HFFc6 (cell line): ENCODE data around the gene EYA4. TPM values are rescaled to one million over a fixed set of nuclear protein-coding genes. Genes with fewer than 3 reads are reported as not detected.

ENCODE experiments used
- DNase-seq: peaks from one replicate; pipeline ENCODE4 v3.0.0-alpha.2; 2018
- H3K27ac Mint-ChIP-seq: 2 replicates; pipeline ENCODE4 v1.8.0; 2020; ENCODE audit warnings: mild to moderate bottlenecking, mixed read lengths
- H3K27me3 Mint-ChIP-seq: 2 replicates; pipeline ENCODE4 v1.8.0; 2021; ENCODE audit warnings: mild to moderate bottlenecking, moderate library complexity, mixed read lengths; ENCODE audit not compliant: insufficient read depth
- H3K36me3 Mint-ChIP-seq: 2 replicates; pipeline ENCODE4 v1.8.0; 2021; ENCODE audit warnings: low read depth, mixed read lengths
- H3K4me1 Mint-ChIP-seq: 2 replicates; pipeline ENCODE4 v1.8.0; 2020; ENCODE audit warnings: low read depth, mixed read lengths
- H3K4me3 Mint-ChIP-seq: 2 replicates; pipeline ENCODE4 v1.8.0; 2020; ENCODE audit warnings: mild to moderate bottlenecking, moderate library complexity, mixed read lengths
- H3K9me3 Mint-ChIP-seq: 2 replicates; pipeline ENCODE4 v1.8.0; 2020; ENCODE audit warnings: mild to moderate bottlenecking, mixed read lengths
- total RNA-seq, 6 experiments: library from RNA; stranded (reverse); fragmentation: NEBNext Ultra II Directional; extraction: Animal tissue kit (Norgen Biotek cat#: 25700); gene quantifications; 2 replicates in 1 of 6; 3 replicates in 5 of 6; pipeline ENCODE4 v1.2.3, GENCODE V29; 2021
- TF ChIP-seq, protein P1 (sequence below): fragments of 200-600 bp; sonication (generic); IDR thresholded peaks from 2 replicates; pipeline ENCODE4 v1.5.0; 2021; ENCODE audit warnings: antibody characterized with exemption, mild to moderate bottlenecking

Gene EYA4
- total RNA-seq, 6 experiments from 2014 or later, result not detected

DNA sequence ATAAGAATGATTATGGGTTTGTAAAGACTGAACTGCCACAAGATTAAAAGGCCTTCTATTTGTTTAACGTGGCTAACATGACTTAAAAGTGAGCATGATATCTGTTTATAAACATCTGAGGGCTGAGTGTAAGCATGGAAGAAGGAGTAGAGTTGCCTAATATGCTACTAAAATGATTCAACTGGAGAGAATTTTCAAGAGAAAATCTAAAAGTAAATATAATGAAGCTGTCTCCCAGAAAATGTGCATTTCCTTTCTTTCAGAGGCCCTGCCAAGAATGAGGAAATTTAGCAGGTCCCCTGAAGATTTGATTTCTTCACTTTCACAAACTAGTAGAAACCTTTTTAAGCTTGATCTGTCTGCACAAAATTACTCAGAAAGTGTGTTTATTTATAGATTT is 4.2 kb upstream of the EYA4 start:
- Mint-ChIP-seq H3K9me3 (peaks cover 21% of the 10 kb centered on the region), H3K27ac (no peak overlapping the region), H3K4me1 (no peaks in the 10 kb centered on the region), H3K36me3 (no peaks in the 10 kb centered on the region), H3K27me3 (peaks cover 7% of the 10 kb centered on the region; the same call in 1 of the 2 replicates), H3K4me3 (no peak overlapping the region)
- DNase-seq, result no peak
- TF ChIP-seq, protein P1, sequence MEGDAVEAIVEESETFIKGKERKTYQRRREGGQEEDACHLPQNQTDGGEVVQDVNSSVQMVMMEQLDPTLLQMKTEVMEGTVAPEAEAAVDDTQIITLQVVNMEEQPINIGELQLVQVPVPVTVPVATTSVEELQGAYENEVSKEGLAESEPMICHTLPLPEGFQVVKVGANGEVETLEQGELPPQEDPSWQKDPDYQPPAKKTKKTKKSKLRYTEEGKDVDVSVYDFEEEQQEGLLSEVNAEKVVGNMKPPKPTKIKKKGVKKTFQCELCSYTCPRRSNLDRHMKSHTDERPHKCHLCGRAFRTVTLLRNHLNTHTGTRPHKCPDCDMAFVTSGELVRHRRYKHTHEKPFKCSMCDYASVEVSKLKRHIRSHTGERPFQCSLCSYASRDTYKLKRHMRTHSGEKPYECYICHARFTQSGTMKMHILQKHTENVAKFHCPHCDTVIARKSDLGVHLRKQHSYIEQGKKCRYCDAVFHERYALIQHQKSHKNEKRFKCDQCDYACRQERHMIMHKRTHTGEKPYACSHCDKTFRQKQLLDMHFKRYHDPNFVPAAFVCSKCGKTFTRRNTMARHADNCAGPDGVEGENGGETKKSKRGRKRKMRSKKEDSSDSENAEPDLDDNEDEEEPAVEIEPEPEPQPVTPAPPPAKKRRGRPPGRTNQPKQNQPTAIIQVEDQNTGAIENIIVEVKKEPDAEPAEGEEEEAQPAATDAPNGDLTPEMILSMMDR, result no peak

DNA sequence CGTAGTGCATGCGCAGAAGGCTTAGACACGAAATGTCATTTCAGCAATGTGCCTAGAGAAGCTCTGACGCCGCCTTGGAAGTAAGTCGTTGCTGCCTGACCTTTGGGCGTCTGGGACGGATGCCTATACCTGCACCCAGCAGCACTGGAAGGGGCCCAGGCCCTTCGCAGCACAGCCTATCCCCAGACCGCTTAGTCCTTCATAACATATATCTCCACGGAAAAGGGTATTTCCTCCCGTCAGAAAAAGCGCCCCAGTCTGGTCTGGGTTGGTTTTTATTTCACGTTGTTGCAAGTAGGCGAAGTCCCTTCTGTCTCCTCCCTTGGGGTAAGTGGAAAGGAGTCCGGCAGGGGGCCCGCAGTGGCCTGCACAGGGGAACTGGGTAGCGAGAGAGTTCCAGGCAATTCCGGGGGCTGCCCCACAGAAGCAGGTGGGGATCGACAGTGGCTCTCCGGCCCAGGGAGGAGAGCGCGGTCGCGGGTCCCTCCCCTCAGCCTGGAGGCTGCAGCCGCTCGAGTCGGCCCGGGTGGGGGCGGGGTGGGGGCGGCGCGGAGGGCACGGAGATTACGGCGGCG is 559 bp upstream of the EYA4 start:
- H3K27me3 Mint-ChIP-seq, result peaks cover 21% of the 10 kb centered on the region; the same call in 1 of the 2 replicates
- peaks cover 8% of the 10 kb centered on the region for H3K9me3 Mint-ChIP-seq
- TF ChIP-seq, protein P1, result no peak
- no peak overlapping the region for H3K4me3 Mint-ChIP-seq
- DNase-seq, result no peak
- no peak overlapping the region for H3K27ac Mint-ChIP-seq
- H3K4me1 Mint-ChIP-seq, result no peaks in the 10 kb centered on the region
- no peaks in the 10 kb centered on the region for H3K36me3 Mint-ChIP-seq

DNA sequence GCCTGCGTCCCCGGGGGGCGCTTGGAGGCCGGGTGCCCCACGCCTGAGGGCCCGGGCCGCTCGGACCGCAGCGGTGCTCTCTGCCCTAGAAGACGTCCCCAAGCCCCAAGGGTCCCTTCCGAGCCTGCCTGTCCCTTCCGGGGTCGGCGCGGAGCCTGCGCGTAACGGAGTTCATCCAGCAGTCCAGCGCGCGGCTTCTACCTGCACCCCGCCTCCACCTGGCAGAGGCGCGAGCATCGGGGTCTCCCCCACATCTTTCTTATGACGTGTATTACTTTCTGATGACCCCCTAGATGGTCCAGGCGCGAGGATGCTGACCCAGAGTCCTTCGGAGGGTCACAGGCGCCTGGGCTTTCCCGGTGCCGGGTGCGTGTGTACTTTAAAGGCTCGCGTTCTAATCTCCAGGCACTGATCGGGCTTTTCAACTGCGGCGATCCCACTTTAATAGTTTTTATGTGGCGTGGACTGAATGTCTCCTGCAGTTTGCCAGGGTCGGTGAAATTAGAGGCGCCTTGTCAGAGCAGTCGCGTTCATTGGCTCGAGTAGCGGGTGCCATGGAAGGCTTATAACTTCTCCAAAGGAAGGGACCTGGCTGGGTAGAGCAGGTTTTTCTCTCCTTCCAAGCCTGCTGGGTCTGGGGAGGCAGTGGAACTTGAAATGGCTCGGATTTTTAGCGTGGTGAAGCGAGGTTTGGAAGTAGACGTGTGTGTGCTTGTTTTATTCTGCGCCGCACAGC is 912 bp downstream of the EYA4 start:
- Mint-ChIP-seq H3K4me3 (no peak overlapping the region; the same call in 1 of the 2 replicates), H3K9me3 (peaks cover 8% of the 10 kb centered on the region), H3K27ac (no peak overlapping the region), H3K27me3 (peaks cover 21% of the 10 kb centered on the region; the same call in 1 of the 2 replicates), H3K4me1 (no peaks in the 10 kb centered on the region), H3K36me3 (no peaks in the 10 kb centered on the region)
- DNase-seq, result no peak
- TF ChIP-seq, protein P1, result no peak

- TF ChIP-seq, protein P1, result no peak
- H3K27me3 Mint-ChIP-seq, result peaks cover 21% of the 10 kb centered on the region; the same call in 1 of the 2 replicates
- H3K27ac Mint-ChIP-seq, result no peak overlapping the region
- H3K4me1 Mint-ChIP-seq, result no peaks in the 10 kb centered on the region
- no peak for DNase-seq
- H3K9me3 Mint-ChIP-seq, result peaks cover 8% of the 10 kb centered on the region
- no peaks in the 10 kb centered on the region for H3K36me3 Mint-ChIP-seq
- H3K4me3 Mint-ChIP-seq, result no peak overlapping the region
These were observed 1.8 kb downstream of the EYA4 start for GRCh38 chr6:133242637-133243585.

DNA sequence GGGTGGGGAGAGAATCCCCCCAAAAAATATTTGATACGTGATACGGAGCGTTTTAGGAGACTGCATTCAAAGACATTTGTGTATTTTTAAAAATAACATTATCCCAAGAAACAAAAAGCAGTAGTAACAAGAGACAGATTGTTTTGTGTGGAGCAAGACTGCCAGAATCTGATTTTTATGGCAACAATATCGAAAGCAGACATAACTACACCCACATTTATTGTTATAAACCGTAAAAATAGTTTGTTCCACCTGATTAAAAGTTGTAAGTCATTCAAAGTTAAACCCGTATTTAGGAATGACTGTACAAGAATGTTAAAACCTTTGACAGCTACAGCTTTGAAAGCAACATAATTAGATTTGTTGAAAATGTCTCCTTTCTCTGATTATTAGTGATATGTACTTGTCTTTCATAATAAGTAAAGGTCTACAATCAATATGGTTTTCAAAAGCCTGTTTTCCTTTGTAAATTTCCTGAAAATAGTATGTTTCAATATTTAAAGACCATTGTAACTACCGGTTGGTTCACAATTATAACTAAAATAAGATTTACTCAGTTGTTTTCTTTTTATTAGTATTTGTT is 2.7 kb downstream of the EYA4 start:
- no peak for DNase-seq
- TF ChIP-seq, protein P1, result no peak
- Mint-ChIP-seq H3K9me3 (peaks cover 8% of the 10 kb centered on the region), H3K27ac (no peak overlapping the region), H3K4me3 (no peak overlapping the region), H3K4me1 (no peaks in the 10 kb centered on the region), H3K36me3 (no peaks in the 10 kb centered on the region), H3K27me3 (peaks cover 21% of the 10 kb centered on the region; the same call in 1 of the 2 replicates)
